CD1c-positive myeloid dendritic cell (primary cell): ENCODE data around the gene DDX25.

Source experiments
- DNase-seq: peaks from one replicate; pipeline ENCODE4 v3.0.0-alpha.2; 2016; ENCODE audit errors: extremely low spot score

The DDX25 gene

DNA sequence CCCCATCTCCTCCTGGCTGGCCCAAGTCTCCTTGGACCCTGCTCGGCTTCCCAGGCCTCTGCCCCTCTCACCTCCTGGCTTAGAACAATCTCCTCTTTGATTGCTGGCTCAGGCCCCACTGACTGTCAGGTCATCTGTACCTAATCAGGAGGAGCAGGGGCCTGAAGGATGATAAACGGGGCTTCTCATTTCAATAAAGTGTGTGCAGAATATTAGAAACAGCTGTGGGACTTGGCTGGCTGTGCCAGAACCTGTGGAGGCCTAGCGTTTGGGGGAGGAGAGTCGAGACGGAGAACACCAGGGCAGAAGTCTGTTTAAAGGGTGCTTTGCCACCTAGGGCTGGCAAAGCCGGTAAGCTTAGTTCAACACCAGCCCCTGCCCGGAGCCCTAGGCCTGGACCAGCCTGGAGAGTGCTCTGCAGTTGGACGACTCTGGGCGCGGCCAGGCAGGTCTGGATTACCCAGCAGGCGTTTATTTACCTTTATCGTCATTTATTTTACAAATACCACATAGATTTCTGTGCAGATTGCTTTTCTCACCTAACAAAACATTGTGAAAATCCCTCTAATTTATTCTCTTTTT lies 31.4 kb downstream of the DDX25 start:
- no peak for DNase-seq

DNA sequence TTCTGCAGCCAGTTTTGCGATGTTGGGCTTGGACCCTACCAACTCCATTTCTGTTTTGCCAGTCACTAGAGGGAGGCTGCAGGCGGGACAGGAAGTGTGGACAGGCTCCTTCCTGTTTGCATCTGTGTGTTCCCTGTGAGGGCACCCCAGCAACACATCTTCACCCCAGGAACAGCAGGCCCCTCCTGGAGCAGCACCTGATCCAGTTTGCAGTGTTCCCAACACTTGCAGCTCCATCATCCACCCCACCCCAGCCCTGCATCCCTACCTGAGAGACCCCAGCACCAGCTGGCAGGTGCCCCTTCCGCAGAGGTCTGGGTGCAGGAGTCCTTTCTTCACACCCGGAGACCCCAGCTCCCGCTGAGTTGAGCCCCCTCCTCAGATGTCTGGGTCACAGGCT lies 34.1 kb downstream of the DDX25 start:
- no peak for DNase-seq

DNA sequence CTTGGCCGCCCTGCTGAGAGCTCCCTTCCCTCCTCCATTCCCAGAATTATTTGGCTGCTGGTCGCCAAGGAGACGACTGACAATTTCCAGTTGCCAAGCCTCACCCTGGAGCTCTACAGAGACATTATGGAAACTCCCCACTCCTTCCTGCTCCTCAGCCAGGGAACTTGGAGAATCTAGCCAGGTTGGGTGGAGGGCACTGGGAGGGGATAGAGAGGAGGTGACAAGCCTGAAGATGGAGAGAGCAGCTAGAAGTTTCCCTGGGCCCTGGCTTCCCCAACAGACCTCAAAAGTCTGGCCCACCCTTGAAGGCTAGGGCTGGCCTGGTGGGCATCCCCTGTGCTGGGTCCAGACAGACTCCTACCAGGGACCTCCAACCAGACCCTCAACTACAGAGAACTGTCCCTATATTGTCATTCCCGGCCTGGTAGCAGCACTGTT lies 34.8 kb downstream of the DDX25 start:
- DNase-seq, result no peak

DNA sequence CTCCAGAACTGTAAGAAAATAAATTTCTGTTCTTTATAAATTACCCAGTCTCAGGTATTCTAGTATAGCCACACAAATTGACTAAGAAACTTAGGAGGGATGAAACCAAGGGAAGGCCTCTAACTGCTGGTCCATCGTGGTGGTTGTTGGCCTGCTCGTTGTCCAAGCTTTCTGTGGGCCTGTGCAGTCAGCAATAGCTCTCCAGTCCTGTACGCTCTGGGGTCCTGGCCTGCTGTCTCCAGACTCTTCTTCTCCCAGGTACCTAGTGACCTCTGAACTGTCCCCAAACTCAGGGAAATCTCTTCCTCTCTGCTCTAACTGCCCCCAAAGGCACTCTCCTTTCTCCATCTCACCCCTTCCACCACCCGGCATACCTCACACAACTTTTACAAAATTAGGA lies 35.8 kb downstream of the DDX25 start:
- DNase-seq, result no peak

DNA sequence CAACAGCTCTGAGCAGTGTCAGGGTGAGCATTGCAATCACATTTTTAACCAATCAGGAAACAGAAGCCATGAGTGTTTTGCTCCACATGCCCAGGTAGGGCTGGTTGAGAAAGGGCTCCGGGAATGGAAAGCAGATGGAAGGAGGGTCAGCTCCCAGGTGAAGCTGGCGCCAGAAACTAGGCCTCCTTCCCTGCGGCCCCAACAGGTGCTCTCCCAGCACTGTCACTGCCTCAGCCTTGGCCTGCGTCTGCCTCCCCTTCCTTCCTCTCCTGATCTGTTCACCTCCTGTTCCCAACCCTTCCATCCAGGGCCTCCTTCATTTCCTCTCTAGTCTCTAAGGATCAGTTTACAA lies 36.9 kb downstream of the DDX25 start:
- no peak for DNase-seq

DNA sequence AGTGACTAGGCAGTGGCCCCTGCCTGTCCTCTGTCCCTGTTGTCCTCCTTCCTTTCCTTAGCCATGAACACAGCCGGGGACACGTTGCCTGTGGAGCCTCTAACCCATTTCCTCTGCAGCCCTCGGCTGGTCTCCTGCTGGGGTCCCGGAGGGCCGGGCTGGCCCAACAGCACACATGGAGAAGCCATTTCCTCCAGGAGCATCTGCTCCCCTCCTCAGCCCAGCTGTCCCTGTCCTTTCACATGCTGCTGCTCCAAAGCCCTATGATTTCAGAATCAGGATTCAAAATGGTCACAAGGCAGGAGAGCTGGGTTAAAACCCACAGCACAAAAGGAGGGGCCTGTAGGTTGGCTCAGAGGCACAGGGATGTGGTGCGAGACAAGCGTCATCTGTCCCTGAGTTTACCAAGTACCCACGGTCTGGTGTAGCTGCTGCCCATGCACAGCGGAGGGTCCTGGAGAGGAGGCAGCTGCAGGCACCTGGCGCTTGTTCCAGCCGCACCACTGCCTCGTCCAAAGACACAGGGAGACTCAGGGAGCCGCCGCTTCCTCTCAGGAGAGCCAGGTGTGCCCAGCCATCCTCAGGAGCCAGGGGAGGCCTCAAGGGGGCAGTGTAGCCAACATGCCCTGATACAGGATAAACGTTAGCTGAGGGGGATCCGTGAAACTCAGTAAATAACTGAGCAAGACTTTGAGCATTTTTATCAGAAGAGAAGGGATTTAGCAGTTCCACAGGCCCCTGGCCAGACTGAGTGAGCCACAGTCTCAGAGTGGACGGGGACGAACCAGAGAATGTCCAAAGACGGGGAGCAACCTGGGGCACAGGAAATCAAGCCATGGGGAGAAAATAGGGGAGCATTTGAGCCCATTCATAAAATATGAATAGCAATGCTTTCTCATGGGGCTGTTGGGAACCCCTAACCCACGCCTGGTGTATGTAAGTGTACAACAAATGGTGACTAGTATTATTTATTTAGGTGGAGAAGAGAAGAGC lies 37.6 kb downstream of the DDX25 start:
- no peak for DNase-seq

DNA sequence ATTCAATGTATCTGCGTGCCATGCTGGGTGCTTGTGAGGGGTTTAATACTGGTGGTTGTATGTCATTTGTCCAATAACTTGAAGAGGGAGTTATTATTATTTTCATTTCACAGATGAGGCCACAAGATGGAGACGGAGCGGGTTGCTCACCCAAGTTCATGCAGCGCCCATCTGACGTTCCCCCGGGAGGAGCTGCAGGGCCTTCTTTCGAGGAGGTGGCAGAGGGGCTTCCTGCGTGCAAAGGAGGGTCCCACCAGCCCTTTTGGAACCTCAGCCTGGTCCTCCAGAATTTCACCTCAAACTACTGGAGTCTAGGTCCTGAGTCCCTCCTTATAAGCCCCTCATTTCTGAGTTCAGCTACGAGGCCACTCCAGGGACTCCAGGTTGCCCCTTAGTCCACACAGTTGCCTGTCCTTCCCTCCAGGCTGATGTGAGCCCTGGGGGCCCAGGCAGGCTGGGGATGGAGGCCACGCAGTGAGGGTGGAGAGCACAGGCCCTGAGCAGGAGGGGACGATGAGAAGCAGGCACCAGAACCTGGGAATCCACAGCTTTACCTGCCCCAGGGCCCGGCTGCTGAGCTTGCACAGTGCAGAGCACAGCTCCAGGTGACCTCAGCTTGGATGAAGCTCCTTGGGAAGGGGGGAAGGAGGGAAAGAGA lies 38.6 kb downstream of the DDX25 start:
- no peak for DNase-seq

DNA sequence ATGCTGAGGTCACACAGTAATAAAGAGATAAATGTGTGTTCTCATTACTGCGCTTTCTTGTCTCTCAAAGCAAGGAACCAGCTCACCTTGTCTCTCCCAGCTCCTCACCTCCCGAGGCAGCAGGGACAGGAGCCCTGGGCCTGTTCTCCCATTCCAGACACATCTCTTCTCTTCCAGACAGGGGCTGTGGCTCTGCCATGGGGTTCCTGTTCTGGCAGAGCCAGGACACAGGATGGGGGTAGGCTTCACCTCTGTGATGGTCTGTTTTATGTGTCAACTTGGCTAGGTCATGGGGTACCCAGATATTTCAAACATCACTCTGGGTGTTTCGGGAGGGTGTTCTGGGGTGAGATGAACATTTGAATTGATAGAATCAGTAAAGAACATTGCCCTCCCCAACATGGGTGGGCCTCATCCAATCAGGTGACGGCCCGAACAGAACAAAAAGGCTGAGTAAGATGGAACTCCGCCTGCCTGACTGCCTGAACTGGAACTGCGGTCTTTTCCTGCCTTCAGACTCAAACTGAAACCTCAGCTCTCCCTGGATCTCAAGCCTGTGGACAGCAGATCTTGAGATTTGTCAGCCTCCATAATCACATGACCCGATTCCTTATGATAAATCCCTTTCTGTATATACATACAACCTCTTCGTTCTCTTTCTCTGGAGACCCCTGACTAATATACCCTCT lies 39.5 kb downstream of the DDX25 start:
- no peak for DNase-seq

DNA sequence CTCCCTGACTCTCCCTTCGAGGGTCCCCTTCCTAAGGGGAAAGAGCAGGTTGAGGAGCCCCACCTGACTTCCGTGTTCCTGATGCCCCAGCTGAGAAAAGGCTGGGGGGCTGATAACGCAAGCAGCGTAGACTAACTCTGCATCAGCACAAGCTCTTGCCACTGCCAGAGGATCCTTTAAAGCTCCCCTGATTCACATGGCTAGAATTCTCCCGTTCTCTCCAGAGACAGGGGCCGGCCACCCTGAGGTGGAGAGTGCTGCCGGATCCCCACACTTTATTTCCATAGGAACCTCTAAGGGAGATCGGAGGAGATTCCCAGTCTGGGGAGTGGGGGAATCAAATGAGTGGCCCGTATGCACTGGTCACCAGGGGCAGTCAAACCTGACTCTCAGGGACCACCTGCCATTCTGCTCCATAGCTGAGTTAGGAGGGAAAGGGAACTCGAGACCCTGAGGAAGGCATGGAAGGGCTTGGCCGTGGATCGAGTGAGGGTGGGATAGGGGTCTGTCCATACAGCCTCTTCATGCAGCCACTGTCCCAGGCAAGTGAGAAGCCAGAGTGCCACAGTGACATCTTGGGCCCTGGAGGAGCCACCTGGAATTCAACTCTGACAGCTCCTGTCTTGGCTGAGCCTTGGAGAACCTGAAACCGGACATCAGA lies 40.2 kb downstream of the DDX25 start:
- no peak for DNase-seq

DNA sequence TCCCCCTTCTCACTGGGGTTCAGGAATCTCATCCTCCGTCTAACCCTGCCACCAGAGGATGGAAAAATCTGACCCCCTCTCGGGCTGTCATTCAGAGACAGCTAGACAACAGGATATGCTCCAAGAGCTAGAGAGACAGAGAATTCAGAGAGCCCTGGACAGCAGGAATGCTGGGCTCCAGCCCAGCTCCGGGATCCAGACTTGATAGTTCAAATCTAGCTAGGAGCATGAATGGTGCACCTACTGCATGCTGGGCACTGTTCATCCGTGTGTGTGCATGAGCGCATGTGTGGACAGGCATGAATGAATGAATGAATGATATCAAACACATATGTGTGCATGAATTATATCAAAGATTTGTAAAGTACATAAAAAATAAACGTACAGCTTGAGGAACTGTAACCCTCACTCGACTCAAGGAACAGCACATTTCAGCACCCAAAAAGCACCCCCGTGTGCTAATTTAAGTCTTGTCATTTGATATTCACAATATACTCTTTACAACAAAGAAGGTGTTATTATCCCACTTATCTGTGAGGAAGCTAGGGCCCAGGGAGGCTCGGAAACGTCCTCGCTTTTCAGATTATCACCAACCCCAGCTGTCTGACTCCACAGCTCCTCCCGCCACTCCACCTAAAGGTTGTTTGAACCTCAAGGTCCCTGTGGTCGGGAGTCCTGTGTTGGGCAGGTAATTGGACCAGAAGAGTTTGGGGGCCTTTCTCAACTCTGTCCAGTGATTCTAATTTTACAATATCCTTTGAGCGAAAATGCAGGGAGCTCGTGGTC lies 40.9 kb downstream of the DDX25 start:
- no peak for DNase-seq

DNA sequence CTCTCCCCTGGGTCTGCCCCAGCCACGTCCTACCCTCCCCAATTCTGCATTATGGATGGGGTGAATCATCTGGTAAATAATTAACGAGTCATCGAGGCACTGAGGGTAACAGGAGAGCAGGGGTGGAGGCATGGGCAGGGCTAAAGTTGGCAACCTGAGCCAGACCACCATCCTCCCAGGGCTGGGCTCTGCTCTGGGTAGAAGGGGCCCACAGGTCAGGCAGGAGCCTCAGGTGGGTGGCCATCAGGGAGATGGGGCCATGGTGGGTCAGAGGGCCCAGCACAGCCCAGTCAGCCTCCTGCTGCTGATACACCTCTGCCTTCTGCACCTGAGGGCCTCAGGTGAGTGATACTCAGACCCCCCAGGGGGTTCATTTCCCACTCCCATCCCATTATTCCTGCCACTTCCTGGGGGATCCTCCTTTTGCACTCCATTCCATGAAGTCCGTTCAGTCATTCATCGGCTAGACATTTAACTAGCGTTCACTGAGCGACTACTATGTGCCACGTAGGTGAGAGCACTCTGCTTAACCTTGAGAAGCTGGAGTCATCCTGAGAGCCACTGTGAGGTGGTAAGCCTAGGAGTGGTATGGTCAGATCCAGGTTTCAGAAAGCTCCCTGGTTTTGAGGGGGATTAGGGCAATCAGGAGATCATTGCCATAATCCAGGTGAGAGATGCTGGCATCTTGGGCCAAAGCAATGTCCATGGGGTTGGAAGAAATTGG lies 41.7 kb downstream of the DDX25 start, which contains the start of gene VSIG10L2:
TSS of gene VSIG10L2 (plus strand) at position 248 of the 724 bp plus-strand sequence. CDS start at position 260, 12 bp downstream.
- no peak for DNase-seq

DNA sequence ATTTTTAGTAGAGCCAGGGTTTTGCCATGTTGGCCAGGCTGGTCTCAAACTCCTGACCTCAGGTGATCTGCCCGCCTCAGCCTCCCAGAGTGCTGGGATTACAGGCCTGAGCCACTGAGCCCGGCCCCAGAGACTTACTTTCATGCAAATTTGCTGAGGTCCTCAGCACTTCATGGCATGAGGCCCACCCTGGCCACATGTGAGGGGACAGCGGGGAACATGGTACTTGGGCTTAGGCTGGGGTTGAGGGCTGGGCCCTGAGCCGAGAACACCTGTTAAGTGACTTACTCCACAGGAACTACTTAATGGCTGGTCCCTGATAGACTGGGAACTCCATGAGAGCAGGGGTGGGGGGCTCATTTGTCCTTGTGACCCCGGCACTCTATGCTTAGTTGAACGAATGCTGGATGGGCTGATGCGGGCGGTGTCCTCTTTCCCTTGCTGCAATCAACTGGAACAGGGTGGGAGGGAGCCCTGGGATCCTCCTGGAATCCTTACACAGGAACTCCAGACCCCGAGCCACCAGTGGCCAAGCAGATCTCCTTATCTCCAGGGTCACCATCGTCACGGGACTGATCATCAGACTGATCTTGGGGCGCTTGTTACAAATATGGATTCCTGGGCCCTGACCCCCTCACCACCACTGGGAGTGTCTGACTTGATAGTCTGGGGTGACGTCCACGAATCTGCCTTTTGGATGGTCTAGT lies 42.6 kb downstream of the DDX25 start:
- DNase-seq, result no peak

DNA sequence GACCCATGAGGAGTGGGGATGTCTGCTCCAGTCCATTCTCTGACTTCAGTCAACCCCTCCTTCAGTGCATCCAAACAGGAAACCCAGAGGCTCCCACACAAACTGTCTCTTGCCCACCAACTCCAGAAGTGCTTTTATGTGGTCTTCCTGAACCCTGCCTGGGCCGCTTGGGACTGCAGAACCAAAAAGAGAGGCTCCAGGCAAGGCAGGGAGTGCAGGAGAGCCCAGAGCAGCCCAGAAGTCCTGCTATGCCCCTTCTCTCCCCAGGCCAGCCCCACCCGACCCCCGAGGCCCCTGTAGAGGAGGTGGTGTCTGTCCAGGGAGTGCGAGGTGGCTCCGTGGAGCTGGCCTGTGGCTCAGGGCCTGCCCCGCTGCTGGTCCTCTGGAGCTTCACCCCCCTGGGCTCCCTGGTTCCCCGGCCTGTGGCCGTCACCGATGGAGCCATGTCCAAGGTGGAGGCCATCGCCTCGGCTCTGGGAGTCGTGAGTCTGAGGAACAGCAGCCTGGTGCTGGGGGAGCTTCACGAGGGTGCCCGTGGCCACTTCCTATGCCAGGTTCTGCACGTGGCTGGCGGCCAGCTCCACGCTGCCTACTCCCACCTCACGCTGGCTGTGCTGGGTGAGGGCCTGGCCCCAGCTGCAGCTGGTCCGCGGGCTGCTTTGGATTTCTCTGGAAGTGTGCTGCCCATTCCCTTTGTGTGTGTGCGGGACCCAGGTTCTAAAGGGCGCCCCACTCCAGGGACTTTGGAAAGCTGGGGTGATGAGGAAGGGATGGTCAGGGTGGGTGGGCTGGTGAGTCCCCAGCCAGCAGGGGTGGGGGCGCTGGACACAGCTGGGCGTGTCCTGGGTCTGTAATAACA lies 43.3 kb downstream of the DDX25 start:
- DNase-seq, result no peak

DNA sequence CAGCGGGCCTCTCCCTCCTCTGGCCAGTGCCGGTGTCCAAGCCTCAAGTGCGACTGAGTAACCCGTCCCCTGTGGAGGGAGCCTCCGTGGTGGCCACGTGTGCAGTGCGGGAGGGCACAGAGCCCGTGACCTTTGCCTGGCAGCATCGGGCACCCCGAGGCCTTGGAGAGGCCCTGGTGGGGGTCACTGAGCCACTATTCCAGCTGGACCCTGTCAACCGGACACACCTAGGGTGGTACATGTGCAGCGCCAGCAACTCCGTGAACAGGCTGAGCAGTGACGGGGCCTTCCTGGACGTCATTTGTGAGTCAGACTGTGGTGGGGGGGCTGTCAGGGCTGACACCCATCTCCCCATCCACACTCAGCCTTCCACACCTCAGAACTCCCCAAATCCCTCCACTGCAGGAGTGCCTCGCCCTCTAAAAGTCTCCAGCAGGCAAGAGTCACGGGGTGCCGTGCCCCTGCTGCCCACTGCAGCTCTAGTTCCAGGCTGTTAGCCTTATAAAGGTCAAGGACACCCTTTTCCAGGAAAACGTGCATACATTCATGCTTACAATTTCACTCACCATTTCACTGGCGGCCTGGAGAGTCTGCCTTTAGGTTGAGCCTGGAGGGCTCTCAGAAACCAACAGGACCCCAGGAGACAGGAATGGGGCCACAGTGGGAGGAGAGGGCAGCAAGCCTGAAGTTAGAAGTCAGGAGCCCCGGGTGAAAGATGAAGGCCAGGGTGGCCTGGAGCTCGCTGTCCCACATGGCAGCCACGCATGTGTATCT lies 44.2 kb downstream of the DDX25 start:
- DNase-seq, result no peak

DNA sequence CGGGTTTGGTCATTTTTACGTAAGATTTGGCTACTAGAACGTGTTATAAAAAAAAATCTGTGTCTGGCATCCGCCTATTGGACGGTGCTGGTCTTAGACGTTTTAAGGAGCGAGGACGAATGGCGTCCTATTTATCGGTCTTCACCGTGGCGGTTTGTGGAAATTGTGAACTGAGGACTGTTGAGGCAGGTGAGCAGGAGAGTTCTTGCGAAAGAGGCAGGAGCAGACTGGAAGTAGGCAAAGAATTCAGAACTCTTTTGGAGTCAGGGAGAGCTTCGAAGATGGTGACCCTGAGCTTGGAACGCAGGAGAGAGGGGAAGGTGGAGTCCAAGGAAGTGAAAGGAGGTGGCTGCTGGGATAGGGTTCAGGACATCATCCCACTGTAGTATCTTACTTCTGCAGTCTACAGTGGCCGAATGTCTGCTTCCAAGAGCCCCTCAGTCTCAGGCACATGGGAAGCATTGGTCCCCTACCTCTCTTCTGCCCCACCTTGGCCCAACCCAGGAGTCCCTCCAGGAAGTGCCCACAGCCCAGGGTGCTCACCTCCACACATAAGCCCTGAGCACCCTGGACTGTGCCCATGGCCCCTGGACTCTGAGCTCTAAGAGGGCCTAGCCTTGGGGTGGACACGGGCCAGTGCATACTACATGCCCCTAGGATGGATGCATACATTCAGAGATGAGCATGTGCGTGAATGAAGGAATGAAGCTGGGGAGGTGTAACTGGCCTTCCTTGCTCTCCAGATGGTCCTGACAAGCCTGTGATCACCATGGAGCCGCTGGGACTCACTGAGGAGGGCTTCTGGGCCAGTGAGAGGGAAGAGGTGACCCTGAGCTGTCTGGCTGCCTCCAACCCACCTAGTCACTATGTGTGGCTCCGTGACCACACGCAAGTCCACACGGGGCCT lies 45.2 kb downstream of the DDX25 start:
- DNase-seq, result no peak

DNA sequence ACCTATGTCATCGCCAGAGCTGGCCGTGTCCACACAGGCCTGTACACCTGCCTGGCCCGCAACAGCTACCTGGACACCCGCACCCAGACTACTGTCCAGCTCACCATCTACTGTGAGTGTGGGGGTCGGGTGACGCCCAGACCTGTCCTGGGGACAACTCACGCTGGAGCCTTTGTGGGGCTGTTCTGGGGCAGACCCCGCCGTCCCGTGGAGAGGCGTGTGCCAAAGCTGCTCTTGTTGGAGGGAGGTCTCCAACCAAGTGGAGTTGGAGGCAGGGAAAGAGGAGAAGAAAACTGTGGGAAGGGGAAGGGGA lies 45.8 kb downstream of the DDX25 start:
- DNase-seq, result no peak
